NK-92 (cell line): ENCODE data around the gene DAPK2.

Experiments used
- DNase-seq: peaks from one replicate; lab custom pipeline; 2025; ENCODE audit not compliant: unreplicated experiment; lab: John Stamatoyannopoulos, UW

DAPK2 gene

DNA sequence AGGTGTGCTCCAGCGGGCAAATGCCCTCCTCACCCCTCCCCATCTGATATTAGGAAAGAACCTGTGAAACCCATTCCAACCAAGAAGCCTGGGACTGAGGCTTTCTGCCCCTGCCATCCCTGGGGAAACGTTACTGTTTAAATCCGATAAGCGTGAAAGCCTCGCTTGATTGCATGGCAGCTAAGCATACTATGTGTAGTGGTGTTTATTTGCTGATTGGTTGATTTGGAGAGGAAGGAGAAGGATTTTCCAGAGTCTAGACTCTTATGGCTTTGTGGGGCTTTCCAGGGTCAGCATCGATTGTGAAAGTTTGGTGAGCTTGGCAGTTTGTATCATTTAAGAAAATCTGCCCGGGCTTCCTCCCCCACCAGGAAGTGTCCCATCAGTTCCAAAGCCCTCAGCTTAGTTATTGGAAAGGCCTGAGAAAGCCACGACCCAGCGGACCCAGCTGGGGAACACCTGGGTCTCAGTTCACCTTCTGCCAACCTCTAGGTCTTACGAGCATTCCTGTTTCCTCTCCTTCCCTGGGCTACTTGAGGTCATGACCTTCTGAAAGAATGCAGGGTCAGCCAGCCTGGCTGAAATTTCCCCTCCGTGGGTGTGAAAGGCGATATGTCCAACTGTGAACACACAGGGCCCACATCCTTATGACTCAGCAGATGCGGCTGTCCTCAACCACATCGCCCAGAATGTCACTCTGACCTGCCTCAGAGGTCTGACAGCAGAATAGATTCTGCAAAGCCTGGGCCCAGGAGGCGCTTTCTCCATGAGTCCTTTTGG is 149.8 kb downstream of the DAPK2 start:
- DNase-seq = peak; percentile 20

DNA sequence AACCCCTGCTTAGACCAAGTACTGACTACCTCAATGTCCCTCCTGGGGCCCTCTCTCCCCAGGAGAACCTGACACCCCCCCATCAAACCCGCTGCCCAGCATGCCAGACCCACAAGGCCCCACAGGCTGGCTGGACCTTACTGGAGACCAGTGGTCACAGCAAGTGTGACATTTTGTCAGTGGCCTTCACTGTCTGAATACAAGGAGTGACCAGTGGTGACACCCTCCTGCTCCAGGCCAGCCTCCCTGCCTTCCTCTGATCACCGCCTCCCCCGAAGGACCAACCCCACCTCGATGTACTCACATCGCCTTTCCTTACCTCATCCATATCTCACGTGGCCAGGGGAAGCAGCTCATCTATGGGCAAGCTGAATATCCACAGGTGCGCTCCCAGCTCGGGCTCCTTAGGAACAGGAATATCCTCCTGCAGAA is 150.5 kb downstream of the DAPK2 start:
- DNase-seq = no peak

DNA sequence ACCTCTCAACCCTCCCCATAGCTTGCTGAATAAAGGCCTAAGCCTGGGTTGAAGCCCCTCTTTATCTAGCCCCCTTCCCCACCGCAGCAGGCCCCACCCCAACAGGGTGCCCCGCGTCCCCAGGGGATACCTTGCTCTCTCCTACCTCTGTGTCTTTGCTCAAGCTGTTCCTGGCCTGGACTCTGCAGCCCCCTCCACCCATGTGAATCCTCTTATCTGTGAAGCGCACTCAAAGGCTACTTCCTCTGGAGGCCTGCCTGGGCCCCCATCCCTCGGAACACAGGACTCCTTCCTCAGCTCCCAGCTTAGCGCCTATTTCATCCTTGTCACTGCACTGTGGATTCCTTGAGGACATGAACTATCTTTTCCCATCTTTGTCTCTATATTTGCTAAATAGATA is 151.1 kb downstream of the DAPK2 start:
- no peak for DNase-seq

DNA sequence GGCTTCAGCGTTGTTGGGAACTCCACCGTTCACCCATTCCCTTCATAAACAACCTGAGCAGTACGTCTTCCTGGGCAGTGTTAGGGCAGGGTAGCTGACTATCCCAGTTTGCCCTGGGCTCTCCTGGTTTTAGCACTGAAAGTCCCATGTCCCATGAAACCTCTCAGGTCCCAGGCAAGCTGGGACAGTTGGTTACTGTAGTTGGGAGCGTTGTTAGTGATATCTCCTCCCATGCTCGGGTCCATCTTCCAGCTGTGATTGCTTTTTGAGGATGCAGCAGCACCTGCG is 151.7 kb downstream of the DAPK2 start:
- no peak for DNase-seq

DNA sequence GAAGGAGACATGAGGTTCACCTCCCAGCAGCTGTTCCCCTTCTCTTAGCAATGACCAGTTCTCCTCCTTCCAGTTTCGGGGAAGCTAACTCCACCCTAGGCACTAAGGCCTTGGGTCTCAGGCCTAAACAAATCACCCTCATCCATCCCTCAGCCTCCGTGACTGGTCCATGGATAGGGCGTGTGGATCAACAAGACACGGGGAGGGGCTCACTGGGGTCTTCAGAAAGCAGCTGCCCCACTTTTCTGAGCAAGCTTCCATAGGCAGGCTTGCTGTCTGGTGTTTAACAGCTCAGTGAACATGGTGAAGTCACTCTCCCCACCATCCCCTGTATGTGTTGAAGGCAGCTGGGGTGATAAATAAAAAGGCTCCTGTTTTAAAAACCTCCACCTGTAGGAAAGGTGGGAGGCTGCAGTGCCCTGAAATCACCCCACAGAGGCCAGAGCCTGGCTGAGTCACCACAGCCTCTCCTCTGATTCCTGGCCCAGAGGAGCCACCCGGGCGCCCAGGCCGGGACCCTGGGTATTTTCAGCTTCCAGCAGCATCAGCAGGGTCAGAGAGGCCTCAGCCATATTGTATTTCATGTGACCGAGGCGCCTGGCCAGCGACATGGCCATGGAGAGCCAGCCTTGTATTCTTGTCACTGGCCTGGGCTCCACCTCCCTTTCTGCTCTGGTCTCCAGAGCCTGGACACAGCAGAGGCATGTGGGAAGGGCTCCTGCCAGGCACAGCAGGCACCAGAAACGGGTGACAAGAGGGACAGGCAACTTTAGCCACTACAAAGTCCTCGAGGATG is 152.2 kb downstream of the DAPK2 start:
- DNase-seq = no peak

DNA sequence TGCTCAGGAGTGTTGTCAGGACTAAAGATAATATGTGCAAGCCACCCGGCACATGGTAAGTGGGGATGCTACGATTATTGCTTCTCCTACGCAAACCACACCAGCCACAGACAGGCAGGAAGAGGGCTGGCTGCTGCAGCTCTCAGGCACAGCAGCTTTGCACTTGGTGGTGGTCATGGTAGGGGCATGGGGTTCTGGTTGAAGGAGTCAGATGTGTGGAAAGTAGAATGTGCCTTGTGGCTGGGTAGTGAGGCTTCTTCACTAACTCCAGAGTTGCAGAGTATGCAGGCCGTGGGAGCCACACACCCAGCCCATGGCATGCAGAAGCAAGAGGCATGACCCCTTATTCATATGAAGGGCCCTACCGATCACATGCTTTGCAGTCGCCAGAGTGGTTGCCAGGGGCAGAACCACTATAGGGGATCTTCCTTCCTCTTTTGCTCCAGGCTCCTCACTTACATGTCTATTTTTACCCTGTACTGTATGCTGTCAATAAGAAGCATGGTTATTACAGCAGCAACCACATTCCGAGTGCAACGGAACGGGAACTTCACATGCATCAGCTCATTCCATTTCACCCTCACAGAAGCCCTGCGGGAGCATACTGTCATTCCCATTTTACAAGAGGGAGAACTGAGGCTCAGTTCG is 153.4 kb downstream of the DAPK2 start:
- DNase-seq = peak; percentile 48

DNA sequence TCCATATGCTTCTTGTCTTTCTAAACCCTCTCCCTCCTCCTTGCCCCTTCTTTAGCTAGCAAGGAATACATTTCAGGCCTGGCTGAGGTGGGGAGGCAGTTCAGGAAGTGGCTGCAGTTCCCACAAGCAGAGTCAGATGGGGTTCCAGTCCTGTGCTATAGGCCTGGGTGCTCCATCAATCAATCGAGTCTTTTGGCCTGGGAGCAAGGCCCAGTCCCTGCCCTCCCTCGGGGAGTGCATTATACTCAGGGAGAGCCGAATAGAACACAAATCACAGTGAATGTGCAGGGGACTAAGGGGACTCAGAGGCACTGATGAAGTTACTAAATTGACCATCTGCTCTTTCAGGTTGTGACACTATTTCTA is 154.5 kb downstream of the DAPK2 start:
- no peak for DNase-seq

DNA sequence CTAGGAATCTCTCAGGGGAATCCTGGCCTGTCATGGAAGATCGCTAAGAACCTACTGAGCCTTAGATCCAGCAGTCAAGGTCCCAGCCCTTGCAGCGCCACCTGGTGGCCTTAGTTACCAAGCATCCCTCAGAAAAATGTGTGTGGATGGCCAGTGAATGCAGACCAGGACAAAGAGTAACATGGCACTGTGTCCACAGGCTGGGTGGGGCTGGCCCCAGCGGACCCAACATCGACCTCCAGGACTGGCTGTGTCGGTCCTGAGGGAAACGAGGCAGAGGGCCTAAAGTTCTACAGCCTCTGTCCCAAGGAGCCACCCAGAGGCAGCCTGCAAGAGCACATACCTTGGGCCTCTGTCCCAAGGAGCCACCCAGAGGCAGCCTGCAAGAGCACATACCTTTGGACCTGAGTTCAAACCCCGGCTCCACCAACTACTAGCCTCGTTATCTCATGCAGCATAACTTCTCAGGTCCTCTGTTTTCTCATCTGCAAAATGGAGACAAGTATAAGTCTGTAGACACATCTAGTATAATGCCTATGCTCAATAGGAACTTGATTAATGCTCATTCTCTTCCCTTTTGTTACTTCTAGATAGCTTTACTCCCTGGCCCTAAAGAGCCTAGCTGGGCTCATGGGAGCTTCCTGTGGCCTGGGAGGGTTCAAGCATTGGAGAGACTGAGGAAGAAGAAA is 155.1 kb downstream of the DAPK2 start:
- no peak for DNase-seq

DNA sequence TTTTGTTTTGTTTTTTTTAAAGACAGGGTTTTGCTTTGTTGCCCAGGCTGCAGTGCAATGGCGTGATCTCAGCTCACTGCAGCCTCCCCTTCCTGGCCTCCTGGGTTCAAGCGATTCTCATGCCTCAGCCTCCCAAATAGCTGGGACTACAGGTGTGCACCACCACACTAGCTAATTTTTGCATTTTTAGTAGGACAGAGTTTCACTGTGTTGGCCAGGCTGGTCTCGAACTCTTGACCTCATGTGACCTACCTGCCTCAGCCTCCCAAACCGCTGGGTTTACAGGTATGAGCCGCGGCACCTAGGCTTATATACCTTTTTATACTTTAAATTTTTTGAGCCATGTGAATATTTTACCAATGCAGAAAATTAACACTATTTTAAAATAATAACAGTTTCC is 155.7 kb downstream of the DAPK2 start:
- no peak for DNase-seq

DNA sequence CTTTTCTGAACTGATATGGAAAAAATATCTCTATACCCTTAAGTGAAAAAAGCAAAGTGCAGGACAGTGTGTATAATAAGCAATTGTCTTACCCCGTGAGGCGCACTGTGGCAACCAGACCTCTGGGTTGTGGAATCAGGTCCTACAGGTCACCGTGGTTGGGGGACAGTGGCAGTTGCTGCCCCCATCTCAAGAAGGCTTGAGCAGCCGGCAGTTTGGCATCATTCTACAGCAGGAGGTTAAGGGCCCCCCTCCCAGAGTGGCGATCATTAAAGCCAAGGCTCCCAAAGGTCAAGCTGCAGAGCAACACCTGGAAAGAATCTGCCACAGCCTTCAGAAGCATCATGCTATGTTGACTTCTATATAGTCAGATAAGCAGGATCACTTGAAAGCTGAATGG is 156.5 kb downstream of the DAPK2 start:
- no peak for DNase-seq

DNA sequence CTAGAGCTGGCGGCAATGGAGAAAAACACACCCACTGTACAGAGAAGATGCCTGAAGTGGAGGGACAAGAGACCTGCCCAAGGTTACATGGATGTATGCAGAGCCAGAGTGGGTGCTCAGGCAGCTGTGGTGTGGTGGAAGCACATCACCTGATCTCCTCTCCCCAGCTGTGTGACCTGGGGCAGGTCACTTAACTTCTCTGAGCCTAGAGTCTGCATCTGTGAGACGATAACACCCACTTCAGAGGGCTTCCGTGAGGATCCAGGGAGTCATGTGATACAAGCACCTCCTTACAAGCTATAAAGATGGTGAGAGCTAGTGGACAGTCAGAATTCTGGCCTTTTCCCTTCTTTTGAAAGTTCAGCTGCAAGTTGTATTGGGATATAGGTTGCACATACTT is 157.5 kb downstream of the DAPK2 start:
- no peak for DNase-seq

DNA sequence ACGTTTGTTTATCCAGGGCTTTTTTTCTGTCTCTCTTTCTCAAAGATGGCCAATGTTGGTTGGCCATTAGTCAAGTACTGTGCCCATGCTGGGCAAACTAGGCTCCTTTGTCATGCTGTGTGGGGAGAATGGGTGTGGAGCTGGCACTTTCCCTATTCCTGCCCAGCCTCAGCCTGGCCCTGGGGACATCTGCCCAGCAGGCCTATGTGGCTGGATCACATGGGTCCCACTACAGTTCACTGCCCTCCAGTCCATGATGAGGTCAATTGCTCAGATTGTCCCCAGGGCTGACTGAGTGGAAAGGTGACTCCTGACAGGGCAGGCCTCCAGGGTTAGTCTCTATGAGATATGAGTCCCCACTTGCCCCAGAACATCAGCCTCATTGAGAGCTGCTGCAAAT is 158.1 kb downstream of the DAPK2 start:
- no peak for DNase-seq

DNA sequence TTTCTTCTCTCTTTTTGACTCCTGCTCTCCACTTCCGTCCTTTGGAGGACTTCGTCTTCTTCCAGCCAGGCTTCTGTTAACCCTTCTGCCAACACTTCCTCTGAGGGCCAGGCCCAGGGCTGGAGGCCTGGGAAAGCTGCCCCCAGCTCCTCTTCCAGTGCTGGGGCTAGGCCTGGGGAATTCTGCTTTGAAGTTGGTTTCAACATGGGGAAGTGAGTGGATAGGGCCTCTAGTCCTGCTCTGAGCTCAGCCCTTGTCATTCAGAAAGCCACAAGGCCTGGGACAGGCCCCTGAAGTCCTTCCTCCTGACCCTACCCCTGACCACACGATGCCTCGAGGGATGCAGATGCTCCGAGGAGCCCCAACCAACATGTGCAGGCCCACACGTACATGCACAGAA is 158.7 kb downstream of the DAPK2 start:
- DNase-seq = no peak

DNA sequence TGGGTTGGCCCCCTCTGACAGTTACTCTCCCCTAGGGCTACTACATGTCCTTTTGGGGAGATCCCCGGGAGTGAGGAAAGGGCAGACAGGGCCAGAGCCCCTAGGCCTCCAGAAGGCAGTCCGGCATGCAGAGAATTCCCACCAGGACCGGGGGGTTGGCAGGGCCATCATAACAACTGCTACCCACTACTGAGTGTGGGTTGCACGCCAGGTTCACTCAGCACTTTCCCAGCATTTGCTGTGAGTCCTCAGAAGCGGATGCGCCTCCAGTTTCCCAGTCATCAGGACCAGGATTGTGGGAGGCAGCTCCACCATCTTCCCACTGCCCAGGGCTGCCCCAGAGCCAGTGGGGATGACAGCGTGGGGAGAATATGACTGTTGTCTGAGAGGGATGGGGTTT is 161.3 kb downstream of the DAPK2 start:
- no peak for DNase-seq

DNA sequence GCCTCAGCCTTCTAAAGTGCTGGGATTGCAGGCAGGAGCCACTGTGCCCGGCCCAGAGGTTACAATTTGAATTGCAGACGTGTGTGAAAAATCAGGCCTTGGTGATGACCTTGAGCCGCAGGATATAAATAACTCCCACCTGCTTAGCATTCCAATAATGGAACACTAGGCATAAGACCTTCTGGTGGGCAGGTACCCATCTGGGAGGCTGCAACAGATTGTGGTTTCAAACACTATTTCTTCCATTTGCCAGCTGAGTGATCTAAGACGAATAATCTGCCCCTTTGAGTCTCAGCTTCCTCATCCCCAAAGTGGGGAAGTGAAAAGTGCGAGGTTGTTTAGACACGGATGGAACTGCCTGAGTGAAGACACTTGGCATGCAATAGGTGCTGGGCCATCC is 164.9 kb downstream of the DAPK2 start:
- no peak for DNase-seq

DNA sequence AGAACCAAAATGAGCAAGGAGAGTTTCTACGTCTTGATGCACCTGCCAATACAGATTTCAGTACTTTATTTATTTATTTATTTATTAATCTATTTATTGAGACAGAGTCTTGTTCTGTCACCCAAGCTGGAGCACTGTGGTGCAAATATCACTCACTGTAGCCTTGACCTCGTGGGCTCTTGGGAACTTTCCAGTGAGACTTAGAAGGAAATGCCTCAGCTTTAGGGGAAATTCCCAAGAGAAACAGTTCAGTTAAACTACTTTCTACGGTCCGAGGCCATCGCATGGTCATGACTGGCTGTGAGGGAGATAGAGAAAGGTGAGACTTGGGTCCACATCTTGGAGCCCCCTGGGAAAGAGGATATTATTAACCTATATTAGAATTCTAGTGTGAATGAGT is 165.5 kb downstream of the DAPK2 start:
- no peak for DNase-seq

DNA sequence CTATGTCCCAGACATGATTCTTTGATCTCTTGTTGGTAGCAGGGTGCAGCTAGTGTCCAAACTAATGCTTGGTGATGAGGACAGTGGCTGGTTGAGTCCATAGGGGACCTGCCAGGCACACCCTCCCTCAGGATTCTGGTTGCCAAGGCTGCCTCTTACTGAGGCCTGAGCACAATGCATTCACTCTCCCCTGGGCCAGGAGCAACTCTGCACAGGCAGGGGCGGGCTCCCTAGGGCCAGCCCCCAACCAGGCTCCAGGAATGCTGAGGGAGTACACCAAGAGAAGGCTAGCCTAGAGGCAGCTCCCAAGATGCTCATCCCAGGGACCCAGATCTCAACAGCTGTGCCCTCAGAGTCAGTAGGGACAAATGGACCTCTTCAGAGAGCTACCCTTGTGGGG is 166.3 kb downstream of the DAPK2 start:
- no peak for DNase-seq

DNA sequence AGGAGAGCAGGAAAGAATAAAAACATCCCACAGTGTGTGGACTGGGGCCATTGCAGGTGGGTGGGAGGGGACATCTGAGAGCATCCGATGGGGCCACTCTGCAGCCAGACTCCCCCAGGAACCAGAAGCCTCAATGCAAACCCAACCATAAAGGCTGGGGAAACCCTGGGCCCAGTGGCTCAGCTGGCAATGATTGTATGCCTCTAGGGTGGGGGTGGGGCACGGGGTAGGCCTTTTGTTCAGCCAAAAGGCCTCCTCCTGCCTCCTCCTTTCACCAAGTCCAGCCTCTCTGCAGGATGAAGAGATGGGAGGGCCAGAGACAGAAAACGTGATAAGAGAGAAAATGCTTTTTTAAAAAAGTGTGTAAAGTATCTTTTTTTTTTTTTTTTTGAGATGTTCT is 167.1 kb downstream of the DAPK2 start:
- no peak for DNase-seq

DNA sequence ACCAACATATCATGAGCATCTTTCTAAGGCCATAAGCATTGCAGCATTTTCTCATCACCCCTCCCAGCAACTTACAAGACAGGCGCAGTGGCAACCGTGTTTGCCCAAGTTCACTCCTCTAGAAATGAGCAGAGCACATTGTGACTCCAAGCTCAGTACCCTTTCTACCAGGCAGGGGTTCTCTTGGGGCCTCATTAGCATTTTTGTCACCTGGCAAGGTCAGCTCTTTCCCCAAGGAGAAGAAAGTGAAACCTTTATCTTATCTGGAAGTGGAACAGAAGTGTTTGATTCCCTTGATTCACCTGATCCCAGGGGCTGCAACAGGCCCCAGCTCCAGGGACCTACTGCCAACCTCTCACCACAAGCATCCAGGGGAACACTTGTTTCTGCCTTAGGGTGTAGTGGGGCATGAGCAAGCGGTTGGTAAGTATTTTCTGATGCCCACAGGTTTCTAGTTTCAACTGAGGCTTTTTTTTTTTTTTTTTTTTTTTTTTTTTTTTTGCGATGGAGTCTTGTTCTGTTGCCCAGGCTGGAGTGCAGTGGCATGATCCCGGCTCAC is 168.5 kb downstream of the DAPK2 start:
- DNase-seq = no peak

DNA sequence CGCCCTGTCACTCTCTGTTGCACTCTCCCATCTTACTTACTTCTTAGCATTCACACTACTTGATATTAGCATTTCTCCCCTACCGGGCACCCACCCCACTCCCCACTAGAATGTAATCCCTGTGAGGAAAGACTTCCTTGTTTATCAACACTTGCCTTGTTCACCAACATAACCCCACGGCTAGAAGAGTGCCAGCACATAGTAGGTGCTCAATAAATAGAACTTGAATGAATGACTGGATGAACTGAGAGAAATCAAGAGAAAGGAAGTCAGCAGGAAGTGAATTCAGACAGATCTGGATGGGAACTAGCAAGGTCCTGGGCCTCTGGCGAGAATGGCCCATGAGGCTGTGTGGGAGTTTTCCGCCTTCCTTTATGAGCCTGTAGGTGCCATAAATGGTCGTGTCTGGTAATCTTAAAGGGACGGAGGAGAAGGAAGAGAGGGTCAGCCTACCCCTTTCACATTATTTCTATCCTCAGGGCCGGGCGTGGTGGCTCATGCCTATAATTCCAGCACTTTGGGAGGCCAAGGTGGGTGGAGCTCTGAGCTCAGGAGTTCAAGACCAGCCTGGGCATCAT is 170.1 kb downstream of the DAPK2 start:
- no peak for DNase-seq

DNA sequence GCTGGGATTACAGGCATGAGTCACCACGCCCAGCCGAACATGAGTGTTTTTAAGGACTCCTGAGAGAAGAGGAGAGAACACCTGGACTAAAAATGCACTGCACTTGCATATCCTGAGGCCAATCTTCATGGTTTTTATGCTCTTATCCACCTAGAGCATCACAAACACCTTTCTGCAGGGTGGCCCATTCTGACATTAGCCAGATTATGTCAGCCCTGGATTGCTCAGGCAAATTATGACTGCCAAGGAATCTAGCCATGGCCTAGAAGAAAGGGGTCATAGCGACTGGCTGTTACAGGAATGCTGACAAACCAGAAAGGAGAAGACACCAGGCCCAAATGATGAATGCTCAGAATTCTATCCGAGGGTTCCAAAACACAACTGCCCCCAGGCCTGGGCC is 171.7 kb downstream of the DAPK2 start:
- DNase-seq = no peak
